HepG2 (cell line): ENCODE data around the gene METTL16. TPM values are rescaled to one million over a fixed set of nuclear protein-coding genes. Genes with fewer than 3 reads are reported as not detected.

Experiments used
- ATAC-seq: fragments of 200-7000 bp; cut with Tn5 transposase; 3 replicates; pipeline ENCODE4 v1.9.1; 2020; ENCODE audit warnings: mild to moderate bottlenecking, moderate library complexity
- BruUV-seq: library from RNA; stranded (reverse); fragments of 400-500 nt; replicated peaks from 2 replicates; lab custom pipeline; 2021; lab: Mats Ljungman, UMichigan
- CTCF ChIA-PET: fragments of 300-600 bp; formaldehyde crosslinking; extraction: SDS; loops from one replicate; lab custom pipeline; 2021; ENCODE audit warnings: low total read pairs, inconsistent platforms, low intra/inter-chr PET ratio; lab: Yijun Ruan, JAX
- POLR2A ChIA-PET: fragments of 350-600 bp; sonication (Branson Sonifier 250); formaldehyde crosslinking; loops from one replicate; lab custom pipeline; 2020; ENCODE audit warnings: antibody characterized with exemption, inconsistent platforms; lab: Yijun Ruan, JAX
- DNase-seq: peaks from one replicate; pipeline ENCODE4 v3.0.0-alpha.2; 2015; ENCODE audit warnings: low spot score
- FAIRE-seq: peaks from 3 replicates; lab custom pipeline; 2011; peaks lifted over from hg19 to GRCh38; lab: Jason Lieb, UNC
- H2AFZ ChIP-seq: one replicate; pipeline ENCODE4 v1.6.1; 2011; ENCODE audit warnings: low read length, inconsistent platforms
- H3K27ac ChIP-seq: fragments of 300-600 bp; 3 replicates; pipeline ENCODE4 v1.8.0; 2011; ENCODE audit warnings: mixed run types, mild to moderate bottlenecking, mixed read lengths, low read length, inconsistent platforms; ENCODE audit not compliant: insufficient read depth; ENCODE audit errors: extremely low read length
- H3K27me3 ChIP-seq, 2 experiments: fragments of 200-600 bp in 1 of 2; 2 replicates in 1 of 2; 3 replicates in 1 of 2; pipeline versions ENCODE4 v1.6.0 to v1.8.0; 2011; ENCODE audit warnings: low read length in 2 of 2, mild to moderate bottlenecking in 2 of 2, moderate library complexity in 2 of 2, inconsistent platforms in 1 of 2; ENCODE audit not compliant: insufficient read depth in 2 of 2, control insufficient read depth in 1 of 2
- H3K36me3 ChIP-seq, 2 experiments: fragments of 200-600 bp in 1 of 2; replicated peaks in 1 of 2; 2 replicates in 1 of 2; 3 replicates in 1 of 2; pipeline versions ENCODE4 v1.5.1 to v1.8.0; 2011; ENCODE audit warnings: low read length in 2 of 2, inconsistent platforms in 1 of 2; ENCODE audit not compliant: insufficient read depth in 2 of 2, control insufficient read depth in 1 of 2
- H3K4me1 ChIP-seq: 2 replicates; pipeline ENCODE4 v1.5.1; 2012; ENCODE audit warnings: low read length, inconsistent platforms; ENCODE audit not compliant: insufficient read depth
- H3K4me2 ChIP-seq: 2 replicates; pipeline ENCODE4 v1.6.0; 2011; ENCODE audit warnings: low read depth, low read length, inconsistent platforms
- H3K4me3 ChIP-seq, 3 experiments: fragments of 200-600 bp in 1 of 3; sonication (generic), shearing (Covaris generic) in 1 of 3; replicated peaks in 1 of 3; 2 replicates each; pipeline ENCODE4 v1.5.1; 2011 to 2016; ENCODE audit warnings: low read length in 3 of 3, inconsistent platforms in 2 of 3, low read depth in 2 of 3, mild to moderate bottlenecking in 2 of 3, control low read depth in 1 of 3, mixed read lengths in 1 of 3; ENCODE audit not compliant: insufficient read depth in 1 of 3
- H3K79me2 ChIP-seq: one replicate; pipeline ENCODE4 v1.6.1; 2011; ENCODE audit warnings: low read length, inconsistent platforms; ENCODE audit not compliant: insufficient read depth
- H3K9ac ChIP-seq: 2 replicates; pipeline ENCODE4 v1.6.0; 2011; ENCODE audit warnings: mild to moderate bottlenecking, low read depth, low read length, inconsistent platforms; ENCODE audit not compliant: insufficient read depth
- H3K9me3 ChIP-seq: 2 replicates; pipeline ENCODE4 v1.5.1; 2012; ENCODE audit warnings: mild to moderate bottlenecking, low read length
- H4K20me1 ChIP-seq: 2 replicates; pipeline ENCODE4 v1.6.0; 2011; ENCODE audit warnings: inconsistent platforms, mild to moderate bottlenecking, low read length, moderate library complexity; ENCODE audit not compliant: insufficient read depth
- BCLAF1 ChIP-seq: fragments of 450-650 bp; IDR thresholded peaks from 2 replicates; pipeline ENCODE4 v1.6.1; 2017; ENCODE audit warnings: mild to moderate bottlenecking
- HDAC6 ChIP-seq: fragments of 200-600 bp; sonication (generic); IDR thresholded peaks from 2 replicates; pipeline ENCODE4 v1.7.0; 2017; ENCODE audit warnings: mild to moderate bottlenecking, antibody characterized with exemption, low read length, low read depth
- HHEX ChIP-seq: IDR thresholded peaks from 2 replicates; pipeline ENCODE4 v1.6.1; 2016; ENCODE audit warnings: control low read depth
- JUNB ChIP-seq: sonication (generic); formaldehyde crosslinking; IDR thresholded peaks from 2 replicates; pipeline ENCODE4 v1.8.0; 2022; ENCODE audit warnings: missing genetic modification reagents, mild to moderate bottlenecking, borderline replicate concordance
- NCOA5 ChIP-seq: sonication (generic); formaldehyde crosslinking; IDR thresholded peaks from 2 replicates; pipeline ENCODE4 v1.4.0; 2020; ENCODE audit warnings: missing genetic modification reagents
- POLR2G ChIP-seq: fragments of 200-400 bp; formaldehyde crosslinking; IDR thresholded peaks from 2 replicates; pipeline ENCODE4 v1.6.1; 2018; ENCODE audit warnings: mild to moderate bottlenecking, low read depth, low read length, moderate library complexity
- RFXANK ChIP-seq: IDR thresholded peaks from 2 replicates; pipeline ENCODE4 v1.6.1; 2016
- TCF7 ChIP-seq: sonication (generic); IDR thresholded peaks from 2 replicates; pipeline ENCODE4 v1.6.1; 2016; ENCODE audit warnings: antibody characterized with exemption, low read depth
- ZBTB46 ChIP-seq: sonication (generic); formaldehyde crosslinking; IDR thresholded peaks from 2 replicates; pipeline ENCODE4 v1.4.0; 2020; ENCODE audit warnings: mild to moderate bottlenecking, missing genetic modification reagents, borderline replicate concordance
- ZIK1 ChIP-seq: sonication (generic); formaldehyde crosslinking; IDR thresholded peaks from 2 replicates; pipeline ENCODE4 v1.5.0; 2020; ENCODE audit warnings: mild to moderate bottlenecking, low read depth, missing genetic modification reagents, borderline replicate concordance
- ZMYM2 ChIP-seq: sonication (generic); formaldehyde crosslinking; IDR thresholded peaks from 2 replicates; pipeline ENCODE4 v1.8.0; 2022; ENCODE audit warnings: mild to moderate bottlenecking, missing genetic modification reagents
- ZNF142 ChIP-seq: sonication (generic); formaldehyde crosslinking; IDR thresholded peaks from 2 replicates; pipeline ENCODE4 v1.4.0; 2020; ENCODE audit warnings: missing genetic modification reagents
- ZNF251 ChIP-seq: sonication (generic); formaldehyde crosslinking; IDR thresholded peaks from 2 replicates; pipeline ENCODE4 v1.9.0; 2021; ENCODE audit warnings: mild to moderate bottlenecking, missing genetic modification reagents
- ZNF496 ChIP-seq: sonication (generic); formaldehyde crosslinking; IDR thresholded peaks from 2 replicates; pipeline ENCODE4 v1.8.1; 2023; ENCODE audit warnings: mild to moderate bottlenecking, moderate library complexity, missing genetic modification reagents; ENCODE audit not compliant: insufficient replicate concordance
- ZNF749 ChIP-seq: sonication (generic); formaldehyde crosslinking; IDR thresholded peaks from 2 replicates; pipeline ENCODE4 v1.8.0; 2022; ENCODE audit warnings: mild to moderate bottlenecking, missing genetic modification reagents, moderate library complexity, borderline replicate concordance
- WGBS: methylation state at CpG from one replicate; pipeline ENCODE4 v1.1.6; 2017; ENCODE audit warnings: low lambda C conversion rate; 5-methylcytosine and 5-hydroxymethylcytosine counted together
- in situ Hi-C: cut with HindIII; loops from 2 replicates; pipeline ENCODE4 v1.10.0; 2017; ENCODE audit warnings: low pct_unique_long_range_greater_than_20kb; ENCODE audit not compliant: extremely low pct_ligation_motif_present
- intact Hi-C: fragments of 100-400 bp; cut with micrococcal nuclease; formaldehyde crosslinking; loops from one replicate; pipeline ENCODE4 v1.10.0; 2022; ENCODE audit not compliant: unreplicated experiment
- polyA plus RNA-seq, 8 experiments: library from polyadenylated mRNA; depleted of rRNA in 3 of 8; stranded (reverse) in 7 of 8; unstranded in 1 of 8; fragments of >200 nt; fragmentation: Illumina TruSeq in 4 of 8; extraction: Trizol in 4 of 8; gene quantifications; 2 replicates each; pipeline versions ENCODE4 v1.2.1 to v1.2.3, GENCODE V29; 2011 to 2016; ENCODE audit warnings: low read depth in 4 of 8, missing spikeins in 1 of 8, mixed read lengths in 1 of 8; ENCODE audit not compliant: insufficient read depth in 1 of 8
- total RNA-seq, 5 experiments: library from RNA; depleted of rRNA; stranded (reverse); fragments of >200 nt; fragmentation: Illumina TruSeq; extraction: Trizol; gene quantifications; 2 replicates each; pipeline ENCODE4 v1.2.3, GENCODE V29; 2016; ENCODE audit warnings: low read depth in 1 of 5

The METTL16 gene
- total and polyA plus RNA-seq, 2 of the 13 experiments (the other 11 are each of a cell fraction or from before 2014, with no cell fraction given) = 11.6 to 18.5 TPM

- TF ChIP-seq ZNF496 (CRISPR knock-in tag) = no peak
- no peak for TF ChIP-seq BCLAF1
- no peak for TF ChIP-seq ZNF749 (CRISPR knock-in tag)
- TF ChIP-seq NCOA5 (CRISPR knock-in tag) = no peak
- TF ChIP-seq HHEX (CRISPR knock-in tag) = no peak
- TF ChIP-seq RFXANK (CRISPR knock-in tag) = no peak
- TF ChIP-seq ZBTB46 (CRISPR knock-in tag) = no peak
- TF ChIP-seq JUNB (CRISPR knock-in tag) = no peak
- no peak for TF ChIP-seq ZIK1 (CRISPR knock-in tag)
Measured at GRCh38 chr17:2444382-2444781, 67.3 kb downstream of the METTL16 start (continued).

GRCh38 chr17:2442166-2442565 is 69.5 kb downstream of the METTL16 start:
- in situ Hi-C loops (no loop called here), intact Hi-C loops (no loop called here)
- H3K27ac ChIP-seq = no peak overlapping the region
- H3K4me3 ChIP-seq = no peak overlapping the region
- peaks cover 11% of the 10 kb centered on the region for H3K4me1 ChIP-seq
- no peaks in the 10 kb centered on the region for H3K9me3 ChIP-seq
- ChIA-PET CTCF (no interaction called here), POLR2A (no interaction called here)
- DNase-seq = no peak
- BruUV-seq = no TSS peak
- WGBS = 32% methylated on average over 3 of the region's 3 CpGs
- ATAC-seq = no peak
- H3K27me3 ChIP-seq = no peaks in the 10 kb centered on the region
- FAIRE-seq = peak; percentile 47
- H3K4me2 ChIP-seq = no peak overlapping the region
- no peak overlapping the region for H2AFZ ChIP-seq
- peaks cover 6 to 22% of the 10 kb centered on the region in 2 experiments for H3K36me3 ChIP-seq
- H3K9ac ChIP-seq = no peak overlapping the region
- no peaks in the 10 kb centered on the region for H3K79me2 ChIP-seq
- H4K20me1 ChIP-seq = no peaks in the 10 kb centered on the region
- TF ChIP-seq ZNF251 (CRISPR knock-in tag) (no peak), POLR2G (no peak), ZNF142 (CRISPR knock-in tag) (no peak), ZMYM2 (CRISPR knock-in tag) (no peak), HDAC6 (no peak), TCF7 (no peak)
